AG09319 (cell line): Measurements from ENCODE around the gene MBNL2.

ENCODE experiments used
- DNase-seq: peaks from one replicate; pipeline ENCODE4 v3.0.0-alpha.2; 2010; ENCODE audit warnings: low read depth; ENCODE audit errors: extremely low read depth
- CTCF ChIP-seq: IDR thresholded peaks from 2 replicates; pipeline ENCODE4 v1.5.1; 2011; ENCODE audit warnings: low read depth, mild to moderate bottlenecking, inconsistent platforms, low read length, moderate library complexity

Gene MBNL2

GRCh38 chr13:97381189-97381588, 159.1 kb downstream of the MBNL2 start:
- DNase-seq: no peak
- TF ChIP-seq CTCF: no peak

- no peak for DNase-seq
- TF ChIP-seq CTCF: no peak
Measured at GRCh38 chr13:97382276-97382675, 160.1 kb downstream of the MBNL2 start.

GRCh38 chr13:97384371-97384770, 162.2 kb downstream of the MBNL2 start:
- no peak for DNase-seq
- no peak for TF ChIP-seq CTCF

GRCh38 chr13:97385146-97385545, 163.0 kb downstream of the MBNL2 start:
- no peak for TF ChIP-seq CTCF
- DNase-seq: no peak

- no peak for DNase-seq
- TF ChIP-seq CTCF: no peak
Measured at GRCh38 chr13:97385854-97386253, 163.7 kb downstream of the MBNL2 start.

GRCh38 chr13:97386801-97387484, 164.8 kb downstream of the MBNL2 start:
- no peak for DNase-seq
- TF ChIP-seq CTCF: no peak

- TF ChIP-seq CTCF: no peak
- no peak for DNase-seq
Measured at GRCh38 chr13:97387485-97387839, 165.3 kb downstream of the MBNL2 start.
